ENCODE results near the gene SUFU.

Gene SUFU

GRCh38 chr10:102602272-102603045 is 98.7 kb downstream of the SUFU start:
- Mint-ChIP-seq H3K27ac (peak overlapping the region; percentile 49 to 96 (median 91)), H3K27me3 (ENCODE audit: low read depth) (no peaks in the 10 kb centered on the region), H3K4me3 (no peak overlapping the region), H3K36me3 (ENCODE audit: low read depth) (peaks cover 32% of the 10 kb centered on the region), H3K9me3 (no peaks in the 10 kb centered on the region), H3K4me1 (peaks cover 48% of the 10 kb centered on the region)
- no peak for TF ChIP-seq CTCF (IDR thresholded peaks at IDR 0.05; ENCODE audit: unreplicated experiment in 3 of 3)

- Mint-ChIP-seq H3K4me3 (no peak overlapping the region), H3K27me3 (ENCODE audit: low read depth) (no peaks in the 10 kb centered on the region), H3K4me1 (peaks cover 40% of the 10 kb centered on the region), H3K36me3 (ENCODE audit: low read depth) (peaks cover 31% of the 10 kb centered on the region), H3K27ac (peak overlapping the region; percentile 64 to 96 (median 85)), H3K9me3 (no peaks in the 10 kb centered on the region)
- no peak for TF ChIP-seq CTCF (IDR thresholded peaks at IDR 0.05; ENCODE audit: unreplicated experiment in 3 of 3)
These were observed 100.2 kb downstream of the SUFU start for GRCh38 chr10:102603946-102604345.

- Mint-ChIP-seq H3K36me3 (ENCODE audit: low read depth) (peaks cover 32% of the 10 kb centered on the region), H3K27ac (peak overlapping the region; percentile 64 to 96 (median 85))
These were observed 100.7 kb downstream of the SUFU start for GRCh38 chr10:102604439-102604841.

GRCh38 chr10:102605712-102606111 is 101.9 kb downstream of the SUFU start:
- peak overlapping the region in 1 of 3 experiments; percentile 63 for H3K27ac Mint-ChIP-seq
- H3K4me1 Mint-ChIP-seq = peaks cover 26% of the 10 kb centered on the region
- no peak for TF ChIP-seq CTCF (IDR thresholded peaks at IDR 0.05; ENCODE audit: unreplicated experiment in 3 of 3)
- no peaks in the 10 kb centered on the region for H3K9me3 Mint-ChIP-seq
- H3K36me3 Mint-ChIP-seq (ENCODE audit: low read depth) = peaks cover 33% of the 10 kb centered on the region
- H3K4me3 Mint-ChIP-seq = no peak overlapping the region
- no peaks in the 10 kb centered on the region for H3K27me3 Mint-ChIP-seq (ENCODE audit: low read depth)

More at GRCh38 chr10:102604439-102604841, 100.7 kb downstream of the SUFU start:
- Mint-ChIP-seq H3K4me3 (no peak overlapping the region), H3K27me3 (ENCODE audit: low read depth) (no peaks in the 10 kb centered on the region), H3K9me3 (no peaks in the 10 kb centered on the region), H3K4me1 (peaks cover 35% of the 10 kb centered on the region)
- no peak for TF ChIP-seq CTCF (IDR thresholded peaks at IDR 0.05; ENCODE audit: unreplicated experiment in 3 of 3)

- Mint-ChIP-seq H3K36me3 (ENCODE audit: low read depth) (peaks cover 36% of the 10 kb centered on the region), H3K27ac (peak overlapping the region in 1 of 3 experiments; percentile 49), H3K27me3 (ENCODE audit: low read depth) (no peaks in the 10 kb centered on the region), H3K9me3 (no peaks in the 10 kb centered on the region), H3K4me1 (peaks cover 38% of the 10 kb centered on the region), H3K4me3 (no peak overlapping the region)
- no peak for TF ChIP-seq CTCF (IDR thresholded peaks at IDR 0.05; ENCODE audit: unreplicated experiment in 3 of 3)
These were observed 104.7 kb downstream of the SUFU start for GRCh38 chr10:102608487-102608886.

- H3K4me3 Mint-ChIP-seq = no peak overlapping the region
- no peak for TF ChIP-seq CTCF (IDR thresholded peaks at IDR 0.05; ENCODE audit: unreplicated experiment in 3 of 3)
These were observed 106.7 kb downstream of the SUFU start for GRCh38 chr10:102610441-102610887.

More at GRCh38 chr10:102610441-102610887, 106.7 kb downstream of the SUFU start:
- Mint-ChIP-seq H3K27ac (peak overlapping the region; percentile 51 to 58 (median 52)), H3K4me1 (peaks cover 27% of the 10 kb centered on the region), H3K27me3 (ENCODE audit: low read depth) (no peaks in the 10 kb centered on the region), H3K9me3 (no peaks in the 10 kb centered on the region), H3K36me3 (ENCODE audit: low read depth) (peaks cover 32% of the 10 kb centered on the region)

Data from nephron (organoid).